Ishikawa (cell line): ENCODE data around the gene NBAS.

Experiments used
- CEBPB ChIP-seq: IDR thresholded peaks from 2 replicates; pipeline ENCODE4 v1.6.1; 2012
- EGR1 ChIP-seq: IDR thresholded peaks from 2 replicates; pipeline ENCODE4 v1.6.1; 2012
- FOXM1 ChIP-seq: IDR thresholded peaks from 2 replicates; pipeline ENCODE4 v1.6.1; 2012; ENCODE audit warnings: low read depth, borderline replicate concordance
- MAX ChIP-seq: IDR thresholded peaks from 2 replicates; pipeline ENCODE4 v1.6.1; 2012
- NFIC ChIP-seq: IDR thresholded peaks from 2 replicates; pipeline ENCODE4 v1.6.1; 2012
- TAF1 ChIP-seq: IDR thresholded peaks from 2 replicates; pipeline ENCODE4 v1.6.1; 2012; ENCODE audit warnings: low read depth, mild to moderate bottlenecking
- TEAD4 ChIP-seq: IDR thresholded peaks from 2 replicates; pipeline ENCODE4 v1.6.1; 2012
- ZBTB7A ChIP-seq: IDR thresholded peaks from 2 replicates; pipeline ENCODE4 v1.6.1; 2012; ENCODE audit warnings: low read depth
- TF ChIP-seq, protein P1 (sequence below): IDR thresholded peaks from 2 replicates; pipeline ENCODE4 v1.6.1; 2012

DNA sequence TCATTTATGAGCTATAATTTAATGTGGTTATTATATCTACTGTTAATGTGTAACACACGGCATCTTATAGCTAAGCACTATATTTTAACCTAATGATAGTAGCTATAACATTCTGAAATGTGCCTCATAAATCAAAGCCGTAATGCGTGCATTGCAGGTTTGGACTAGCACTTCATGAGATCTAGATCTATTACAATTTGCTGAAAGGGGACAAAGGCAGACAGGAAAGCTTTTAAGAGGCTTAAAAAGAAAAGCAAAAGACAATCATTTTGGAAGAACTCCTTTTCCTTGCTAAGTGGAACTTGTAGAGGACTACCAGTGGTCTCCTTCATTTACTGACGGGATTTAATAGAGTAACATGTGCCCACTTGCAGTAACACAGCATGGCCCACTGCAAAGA lies 213.1 kb downstream of the NBAS start:
- TF ChIP-seq MAX (no peak), FOXM1 (no peak), TAF1 (no peak), ZBTB7A (no peak), NFIC (no peak), TEAD4 (no peak), CEBPB (no peak), EGR1 (no peak)
- TF ChIP-seq, protein P1, sequence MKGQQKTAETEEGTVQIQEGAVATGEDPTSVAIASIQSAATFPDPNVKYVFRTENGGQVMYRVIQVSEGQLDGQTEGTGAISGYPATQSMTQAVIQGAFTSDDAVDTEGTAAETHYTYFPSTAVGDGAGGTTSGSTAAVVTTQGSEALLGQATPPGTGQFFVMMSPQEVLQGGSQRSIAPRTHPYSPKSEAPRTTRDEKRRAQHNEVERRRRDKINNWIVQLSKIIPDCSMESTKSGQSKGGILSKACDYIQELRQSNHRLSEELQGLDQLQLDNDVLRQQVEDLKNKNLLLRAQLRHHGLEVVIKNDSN = no peak
